HEK293 (cell line): Measurements from ENCODE around the gene BEND2.
A peak's percentile ranks its signal among the peaks of the same experiment; 100 is the strongest.

Experiments
- CTCF ChIA-PET: fragments of 350-600 bp; formaldehyde crosslinking; extraction: SDS; loops from one replicate; lab custom pipeline; 2021; ENCODE audit warnings: antibody characterized with exemption; lab: Yijun Ruan, JAX
- POLR2A ChIA-PET: fragments of 300-600 bp; formaldehyde crosslinking; extraction: SDS; loops from one replicate; lab custom pipeline; 2020; ENCODE audit warnings: antibody characterized with exemption, inconsistent platforms; lab: Yijun Ruan, JAX
- H3K27ac ChIP-seq: fragments of 200-500 bp; sonication (Bioruptor generic); 2 replicates; pipeline ENCODE4 v1.5.1; 2014; ENCODE audit warnings: low read depth, low read length, control low read depth, inconsistent platforms; ENCODE audit errors: extremely low read depth
- H3K36me3 ChIP-seq, 2 experiments: fragments of 200-500 bp in 1 of 2; sonication (Bioruptor generic) in 1 of 2; 1 replicate in 1 of 2; 2 replicates in 1 of 2; pipeline ENCODE4 v1.5.1; 2014 to 2017; ENCODE audit warnings: inconsistent platforms in 2 of 2, low read length in 2 of 2; ENCODE audit not compliant: control insufficient read depth in 2 of 2, insufficient read depth in 1 of 2
- H3K4me1 ChIP-seq: fragments of 200-500 bp; sonication (Bioruptor generic); 2 replicates; pipeline ENCODE4 v1.5.1; 2014; ENCODE audit warnings: mild to moderate bottlenecking, low read length, inconsistent platforms; ENCODE audit not compliant: control insufficient read depth, insufficient read depth
- H3K4me3 ChIP-seq: 2 replicates; pipeline ENCODE4 v1.5.1; 2011; ENCODE audit warnings: low read depth, mild to moderate bottlenecking, control low read depth, low read length, moderate library complexity
- H3K9me3 ChIP-seq: fragments of 200-500 bp; sonication (Bioruptor generic); 2 replicates; pipeline ENCODE4 v1.5.1; 2014; ENCODE audit warnings: low read depth, low read length, inconsistent platforms; ENCODE audit not compliant: control insufficient read depth, insufficient read depth
- ATF2 ChIP-seq: fragments of 450-650 bp; formaldehyde crosslinking; IDR thresholded peaks from 2 replicates; pipeline ENCODE4 v1.5.1; 2016; ENCODE audit warnings: missing biosample characterization, missing genetic modification characterization, low read depth
- BCL11B ChIP-seq: fragments of 450-650 bp; formaldehyde crosslinking; IDR thresholded peaks from 2 replicates; pipeline ENCODE4 v1.5.1; 2016; ENCODE audit warnings: low read depth, missing biosample characterization, missing genetic modification characterization
- HOXC10 ChIP-seq: sonication (generic); formaldehyde crosslinking; IDR thresholded peaks from 2 replicates; pipeline ENCODE4 v1.8.1; 2023; ENCODE audit warnings: mild to moderate bottlenecking, missing genetic modification reagents
- KLF7 ChIP-seq: fragments of 450-650 bp; formaldehyde crosslinking; IDR thresholded peaks from 2 replicates; pipeline ENCODE4 v1.5.1; 2016; ENCODE audit warnings: missing biosample characterization, missing genetic modification characterization, borderline replicate concordance
- KLF9 ChIP-seq: fragments of 450-650 bp; formaldehyde crosslinking; IDR thresholded peaks from 2 replicates; pipeline ENCODE4 v1.5.1; 2016; ENCODE audit warnings: missing biosample characterization, missing genetic modification characterization, low read depth
- OSR2 ChIP-seq: fragments of 450-650 bp; formaldehyde crosslinking; IDR thresholded peaks from 2 replicates; pipeline ENCODE4 v1.5.1; 2016; ENCODE audit warnings: missing biosample characterization, missing genetic modification characterization
- PRDM2 ChIP-seq: fragments of 450-650 bp; formaldehyde crosslinking; IDR thresholded peaks from 2 replicates; pipeline ENCODE4 v1.5.1; 2016; ENCODE audit warnings: missing biosample characterization, missing genetic modification characterization, borderline replicate concordance
- TCF7L2 ChIP-seq: IDR thresholded peaks from 2 replicates; pipeline ENCODE4 v1.6.1; 2011; ENCODE audit warnings: low read depth, mild to moderate bottlenecking, inconsistent platforms, low read length, moderate library complexity, borderline replicate concordance
- ZBTB8A ChIP-seq: fragments of 450-650 bp; formaldehyde crosslinking; IDR thresholded peaks from 2 replicates; pipeline ENCODE4 v1.5.1; 2016; ENCODE audit warnings: missing biosample characterization, missing genetic modification characterization
- ZNF10 ChIP-seq: fragments of 450-650 bp; formaldehyde crosslinking; IDR thresholded peaks from 2 replicates; pipeline ENCODE4 v1.5.1; 2017; ENCODE audit warnings: missing biosample characterization, missing genetic modification characterization
- ZNF112 ChIP-seq: fragments of 450-650 bp; formaldehyde crosslinking; IDR thresholded peaks from 2 replicates; pipeline ENCODE4 v1.5.0; 2017; ENCODE audit warnings: missing biosample characterization, missing genetic modification characterization
- ZNF341 ChIP-seq: fragments of 450-650 bp; formaldehyde crosslinking; IDR thresholded peaks from 2 replicates; pipeline ENCODE4; 2016; ENCODE audit warnings: low read depth, missing biosample characterization, missing genetic modification characterization
- ZNF354C ChIP-seq: fragments of 450-650 bp; formaldehyde crosslinking; IDR thresholded peaks from 2 replicates; pipeline ENCODE4 v1.5.1; 2016; ENCODE audit warnings: missing biosample characterization, missing genetic modification characterization, low read depth, borderline replicate concordance
- ZNF639 ChIP-seq: fragments of 450-650 bp; formaldehyde crosslinking; IDR thresholded peaks from 2 replicates; pipeline ENCODE4 v1.5.1; 2016; ENCODE audit warnings: missing biosample characterization, missing genetic modification characterization
- ZNF654 ChIP-seq: fragments of 450-650 bp; formaldehyde crosslinking; IDR thresholded peaks from 2 replicates; pipeline ENCODE4 v1.5.1; 2016; ENCODE audit warnings: low read depth, missing biosample characterization, missing genetic modification characterization
- ZNF658 ChIP-seq: fragments of 450-650 bp; formaldehyde crosslinking; IDR thresholded peaks from 2 replicates; pipeline ENCODE4; 2016; ENCODE audit warnings: missing biosample characterization, missing genetic modification characterization
- ZNF692 ChIP-seq: fragments of 450-650 bp; formaldehyde crosslinking; IDR thresholded peaks from 2 replicates; pipeline ENCODE4 v1.5.1; 2016; ENCODE audit warnings: missing biosample characterization, missing genetic modification characterization
- ZSCAN16 ChIP-seq: fragments of 450-650 bp; formaldehyde crosslinking; IDR thresholded peaks from 2 replicates; pipeline ENCODE4 v1.5.1; 2016; ENCODE audit warnings: missing biosample characterization, missing genetic modification characterization
- ZSCAN18 ChIP-seq: fragments of 450-650 bp; formaldehyde crosslinking; IDR thresholded peaks from 2 replicates; pipeline ENCODE4 v1.5.1; 2016; ENCODE audit warnings: missing biosample characterization, missing genetic modification characterization

The BEND2 gene

GRCh38 chrX:18227458-18227857, 6.8 kb upstream of the BEND2 start (continued):
- TF ChIP-seq ATF2 (no peak), OSR2 (tag by site-specific recombination) (no peak), ZNF354C (tag by site-specific recombination) (no peak), ZSCAN16 (no peak)

- TF ChIP-seq ZNF654 (tag by site-specific recombination) (peak; percentile 33), HOXC10 (CRISPR knock-in tag) (no peak)
- Histone ChIP-seq H3K4me1 (no peaks in the 10 kb centered on the region), H3K4me3 (no peak overlapping the region), H3K27ac (no peak overlapping the region), H3K36me3 (no peaks in the 10 kb centered on the region), H3K9me3 (no peaks in the 10 kb centered on the region)
- CTCF ChIA-PET = interaction anchor here (0.6 to 3.3 kb wide), 10 partner anchors 37 to 514 kb away, joined by 3 to 21 read pairs (median 7); no protein-coding TSS in a partner anchor
- POLR2A ChIA-PET = no interaction called here
Measured at GRCh38 chrX:18210470-18210869, 10.2 kb downstream of the BEND2 start.

- POLR2A ChIA-PET = no interaction called here
- H3K4me3 ChIP-seq = no peak overlapping the region
- H3K4me1 ChIP-seq = no peaks in the 10 kb centered on the region
- no peaks in the 10 kb centered on the region for H3K9me3 ChIP-seq
- no peak overlapping the region for H3K27ac ChIP-seq
- CTCF ChIA-PET = no interaction called here
- no peak for TF ChIP-seq BCL11B (tag by site-specific recombination)
- TF ChIP-seq ZNF692 (tag by site-specific recombination) = no peak
- TF ChIP-seq ZNF639 (tag by site-specific recombination) = no peak
- TF ChIP-seq TCF7L2 = no peak
- TF ChIP-seq KLF7 (tag by site-specific recombination) = no peak
- TF ChIP-seq ZNF10 (tag by site-specific recombination) = no peak
- TF ChIP-seq ZNF658 = no peak
- TF ChIP-seq ZNF112 = no peak
- TF ChIP-seq ZSCAN18 = no peak
- TF ChIP-seq ZNF354C (tag by site-specific recombination) = no peak
- no peaks in the 10 kb centered on the region for H3K36me3 ChIP-seq
Measured at GRCh38 chrX:18206657-18207056, 14.0 kb downstream of the BEND2 start.

GRCh38 chrX:18203631-18204030, 17.1 kb downstream of the BEND2 start:
- Histone ChIP-seq H3K27ac (no peak overlapping the region), H3K4me1 (no peaks in the 10 kb centered on the region), H3K36me3 (no peaks in the 10 kb centered on the region), H3K4me3 (no peak overlapping the region), H3K9me3 (no peaks in the 10 kb centered on the region)
- POLR2A ChIA-PET = no interaction called here
- CTCF ChIA-PET = no interaction called here
- TF ChIP-seq KLF9 (tag by site-specific recombination) (no peak), ZBTB8A (tag by site-specific recombination) (no peak), PRDM2 (tag by site-specific recombination) (no peak), ZNF341 (tag by site-specific recombination) (no peak)
